Large intestine (tissue), 3 donors: ENCODE measurements around the gene RACGAP1. TPM values are rescaled to one million over a fixed set of nuclear protein-coding genes. Genes with fewer than 3 reads are reported as not detected.

ENCODE experiments used
- DNase-seq, 2 donors: peaks; one replicate each; pipeline versions ENCODE4 v3.0.0 to v3.0.0-alpha.2; 2013
- H3K27ac ChIP-seq: one replicate; pipeline ENCODE4 v1.5.1; 2013; ENCODE audit warnings: low read length
- H3K27me3 ChIP-seq: 2 replicates; pipeline ENCODE4 v1.6.1; 2013; ENCODE audit warnings: low read length; ENCODE audit not compliant: control insufficient read depth, insufficient read depth
- H3K36me3 ChIP-seq: 2 replicates; pipeline ENCODE4 v1.6.1; 2013; ENCODE audit warnings: low read length; ENCODE audit not compliant: control insufficient read depth, insufficient read depth
- H3K4me1 ChIP-seq: one replicate; pipeline ENCODE4 v1.6.1; 2013; ENCODE audit warnings: low read length; ENCODE audit not compliant: control insufficient read depth, insufficient read depth
- H3K4me3 ChIP-seq: one replicate; pipeline ENCODE4 v1.5.1; 2013; ENCODE audit warnings: low read length
- H3K9me3 ChIP-seq: one replicate; pipeline ENCODE4 v1.6.1; 2013; ENCODE audit warnings: mild to moderate bottlenecking, low read depth, low read length, moderate library complexity; ENCODE audit not compliant: control insufficient read depth
- WGBS: methylation state at CpG from one replicate; pipeline ENCODE4 v1.1.5; 2013; ENCODE audit warnings: low lambda C conversion rate; ENCODE audit not compliant: insufficient coverage; 5-methylcytosine and 5-hydroxymethylcytosine counted together
- polyA plus RNA-seq: library from polyadenylated mRNA; unstranded; fragments of 120-200 nt; gene quantifications from one replicate; pipeline ENCODE4 v1.2.1, GENCODE V29; 2013

Gene RACGAP1
- polyA plus RNA-seq, 1 donor: 21.8 TPM

DNA sequence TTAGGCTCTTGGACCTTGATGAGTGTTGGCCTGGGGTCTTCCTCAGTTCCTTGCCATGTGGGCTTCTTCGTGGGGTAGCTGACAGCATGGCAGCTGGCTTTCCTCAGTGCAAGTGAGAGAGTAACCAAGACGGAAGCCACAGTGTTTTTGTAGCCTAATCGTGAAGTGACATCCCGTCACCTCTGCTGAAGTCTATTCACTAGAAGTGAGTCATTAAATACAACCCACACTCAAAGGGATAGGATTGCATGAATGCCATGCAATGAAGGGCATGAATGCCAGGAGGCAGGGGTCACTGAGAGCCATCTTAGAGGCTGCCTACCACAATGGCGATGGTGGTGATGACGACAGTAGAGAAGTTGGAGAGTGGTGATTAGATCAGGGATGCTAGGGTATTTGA lies 18.6 kb upstream of the RACGAP1 start:
- Histone ChIP-seq H3K36me3 (no peaks in the 10 kb centered on the region), H3K4me3 (no peak overlapping the region), H3K9me3 (no peaks in the 10 kb centered on the region), H3K27me3 (no peaks in the 10 kb centered on the region), H3K27ac (no peak overlapping the region), H3K4me1 (no peaks in the 10 kb centered on the region)
- WGBS: no CpG with 5 or more reads among the region's 6 CpGs
- DNase-seq: no peak

- H3K4me3 ChIP-seq: no peak overlapping the region
Measured at GRCh38 chr12:50043308-50043707, 18.0 kb upstream of the RACGAP1 start.

GRCh38 chr12:50042693-50043092 lies 17.4 kb upstream of the RACGAP1 start:
- Histone ChIP-seq H3K27ac (no peak overlapping the region), H3K27me3 (no peaks in the 10 kb centered on the region), H3K36me3 (no peaks in the 10 kb centered on the region), H3K4me3 (no peak overlapping the region), H3K9me3 (no peaks in the 10 kb centered on the region), H3K4me1 (no peaks in the 10 kb centered on the region)
- DNase-seq: no peak
- WGBS: no CpG with 5 or more reads among the region's 6 CpGs

More at GRCh38 chr12:50043308-50043707, 18.0 kb upstream of the RACGAP1 start:
- Histone ChIP-seq H3K27ac (no peak overlapping the region), H3K9me3 (no peaks in the 10 kb centered on the region), H3K36me3 (no peaks in the 10 kb centered on the region), H3K27me3 (no peaks in the 10 kb centered on the region), H3K4me1 (no peaks in the 10 kb centered on the region)
- DNase-seq: no peak
- WGBS: no CpG with 5 or more reads among the region's 2 CpGs

- Histone ChIP-seq H3K27ac (no peak overlapping the region), H3K9me3 (no peaks in the 10 kb centered on the region), H3K27me3 (no peaks in the 10 kb centered on the region), H3K4me1 (no peaks in the 10 kb centered on the region), H3K4me3 (no peak overlapping the region), H3K36me3 (no peaks in the 10 kb centered on the region)
- DNase-seq: no peak
- WGBS: no CpG with 5 or more reads among the region's 5 CpGs
Measured at GRCh38 chr12:50041962-50042361, 16.7 kb upstream of the RACGAP1 start.

- Histone ChIP-seq H3K9me3 (no peaks in the 10 kb centered on the region), H3K36me3 (no peaks in the 10 kb centered on the region), H3K4me3 (no peak overlapping the region), H3K27me3 (no peaks in the 10 kb centered on the region), H3K4me1 (no peaks in the 10 kb centered on the region), H3K27ac (no peak overlapping the region)
- DNase-seq: no peak
- WGBS: 33% methylated on average over 1 of the region's 15 CpGs
Measured at GRCh38 chr12:50041062-50041860, 16.0 kb upstream of the RACGAP1 start.

GRCh38 chr12:50040657-50041056 lies 15.4 kb upstream of the RACGAP1 start:
- H3K9me3 ChIP-seq: no peaks in the 10 kb centered on the region
- no peak overlapping the region for H3K4me3 ChIP-seq
- 80% methylated on average over 1 of the region's 4 CpGs for WGBS
- H3K36me3 ChIP-seq: no peaks in the 10 kb centered on the region
- no peaks in the 10 kb centered on the region for H3K27me3 ChIP-seq
- no peak for DNase-seq
- H3K27ac ChIP-seq: no peak overlapping the region
- H3K4me1 ChIP-seq: no peaks in the 10 kb centered on the region

GRCh38 chr12:50039151-50039835 lies 14.0 kb upstream of the RACGAP1 start:
- H3K27me3 ChIP-seq: no peaks in the 10 kb centered on the region
- DNase-seq: peak; percentile 66 to 78
- no peak overlapping the region for H3K4me3 ChIP-seq
- no peaks in the 10 kb centered on the region for H3K9me3 ChIP-seq
- H3K36me3 ChIP-seq: no peaks in the 10 kb centered on the region
- no peaks in the 10 kb centered on the region for H3K4me1 ChIP-seq
- no CpG with 5 or more reads among the region's 9 CpGs for WGBS
- H3K27ac ChIP-seq: no peak overlapping the region

DNA sequence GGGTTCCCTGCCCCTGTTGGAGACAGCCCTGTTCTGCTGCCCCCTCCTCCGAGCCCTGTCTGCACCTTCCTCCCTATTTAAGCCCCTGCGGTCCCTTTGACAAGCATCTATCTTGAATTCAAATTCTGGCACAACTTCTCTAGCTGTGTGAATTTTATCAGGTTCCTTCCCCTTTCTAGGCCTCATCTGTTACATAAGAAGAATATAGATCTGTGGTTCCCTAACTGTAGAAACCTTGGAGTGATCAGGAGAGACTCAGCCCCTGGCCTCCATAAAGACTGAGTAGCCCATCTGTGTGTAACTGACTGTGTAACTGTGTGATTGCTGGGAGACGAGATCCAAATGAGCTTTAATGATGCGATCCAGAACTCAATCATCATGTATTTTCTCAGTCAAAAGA lies 13.0 kb upstream of the RACGAP1 start:
- DNase-seq: no peak
- 92% methylated on average over 2 of the region's 4 CpGs for WGBS

GRCh38 chr12:50032854-50033581 lies 7.7 kb upstream of the RACGAP1 start:
- H3K27ac ChIP-seq: no peak overlapping the region
- H3K4me3 ChIP-seq: peak overlapping the region; percentile 31
- H3K9me3 ChIP-seq: no peaks in the 10 kb centered on the region
- peaks cover 8% of the 10 kb centered on the region for H3K27me3 ChIP-seq
- no peaks in the 10 kb centered on the region for H3K36me3 ChIP-seq
- no peaks in the 10 kb centered on the region for H3K4me1 ChIP-seq
- peak in 1 of 2 donors; percentile 36 for DNase-seq
- no CpG with 5 or more reads among the region's 37 CpGs for WGBS

More for the DNA sequence above, 13.0 kb upstream of the RACGAP1 start:
- Histone ChIP-seq H3K4me3 (no peak overlapping the region), H3K4me1 (no peaks in the 10 kb centered on the region), H3K27me3 (no peaks in the 10 kb centered on the region), H3K27ac (no peak overlapping the region), H3K9me3 (no peaks in the 10 kb centered on the region), H3K36me3 (no peaks in the 10 kb centered on the region)

DNA sequence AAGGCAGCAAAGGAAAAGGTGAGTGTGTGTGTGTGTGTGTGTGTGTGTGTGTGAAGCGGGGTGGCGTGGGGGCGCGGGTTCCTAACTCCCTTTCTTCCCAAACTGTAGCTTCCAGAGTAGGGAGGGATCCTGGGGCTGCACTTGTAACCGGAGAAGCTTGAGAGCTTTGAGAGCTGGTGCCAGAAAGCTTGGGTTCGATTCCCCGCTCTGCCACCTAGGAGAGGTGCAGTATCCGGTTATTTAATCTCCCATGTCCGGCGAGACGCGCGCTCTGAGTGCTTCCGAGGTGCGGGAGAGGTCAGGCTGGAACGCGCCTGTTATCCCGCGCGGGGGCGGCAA lies 7.2 kb upstream of the RACGAP1 start:
- no peak for DNase-seq
- Histone ChIP-seq H3K27me3 (peaks cover 8% of the 10 kb centered on the region), H3K9me3 (no peaks in the 10 kb centered on the region), H3K27ac (no peak overlapping the region), H3K4me3 (peak overlapping the region; percentile 31), H3K4me1 (no peaks in the 10 kb centered on the region), H3K36me3 (no peaks in the 10 kb centered on the region)
- no CpG with 5 or more reads among the region's 21 CpGs for WGBS
